ENCODE measurements around the gene SERF1B. TPM values are rescaled to one million over a fixed set of nuclear protein-coding genes. Genes with fewer than 3 reads are reported as not detected.
"Not testable (repeated sequence)": the region's sequence is repeated elsewhere in the genome, so short reads cannot be mapped to it uniquely, and the experiment has no call there.

Gene SERF1B
- 21.0 and 26.7 TPM in 2 replicates for total RNA-seq (2022)
- percentile 35 among the genes with signal in this experiment for Bru-seq, nascent RNA
- BruChase-seq, experiment 1, labeled RNA remaining after a 6-hour chase, result percentile 34 among the genes with signal in this experiment
- BruChase-seq, experiment 2, labeled RNA remaining after a 2-hour chase, result percentile 36 among the genes with signal in this experiment
- long read RNA-seq, transcript SERF1B-202 (3 exons, 703 nt), result major isoform, 22 of 29 reads
- long read RNA-seq, partial matches to known transcripts, result 0 of 29 reads
- long read RNA-seq, other reads (novel, unspliced or antisense), result 5 of 29 reads

DNA sequence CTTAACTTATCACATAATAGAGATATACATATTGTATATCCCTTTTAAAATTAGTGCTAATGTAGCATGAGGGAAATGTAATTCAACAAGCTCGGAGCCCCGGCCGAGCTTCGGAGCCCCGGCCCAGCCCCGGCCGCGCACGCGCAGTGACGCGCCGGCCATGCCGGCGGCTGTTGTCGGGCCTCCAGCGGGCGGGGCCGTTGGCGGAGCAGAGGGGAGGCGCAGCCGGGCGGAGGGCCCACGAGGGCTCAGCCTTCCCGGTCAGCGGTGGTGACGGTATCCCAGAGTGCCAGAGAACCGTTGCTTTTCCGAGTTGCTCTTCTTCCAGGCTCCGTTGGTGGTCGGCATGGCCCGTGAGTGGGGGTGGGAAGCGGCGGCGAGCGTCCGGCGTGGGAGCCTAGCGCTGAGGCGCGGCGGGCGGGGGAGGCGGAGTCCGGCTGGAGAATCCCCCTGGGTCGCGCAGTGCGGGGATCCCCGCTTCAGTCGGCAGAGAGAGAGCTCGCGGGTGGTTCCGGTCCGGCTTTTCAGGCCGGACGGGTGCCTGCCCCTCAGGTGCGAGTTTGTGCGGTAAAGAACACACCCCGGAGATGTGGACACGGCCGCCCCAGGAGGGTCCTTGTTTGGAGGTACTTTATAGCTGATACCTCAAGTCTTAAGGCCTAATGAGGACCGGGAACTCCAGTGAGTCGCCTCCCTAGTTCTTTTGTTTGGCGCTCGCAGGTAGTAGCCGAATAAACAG is at the start of gene SERF1B:
Gene SERF1B (plus strand): TSS at position 146 of the 739 bp plus-strand sequence. CDS start 201 bp downstream, at position 347.
- H3K27me3 Mint-ChIP-seq (ENCODE audit: insufficient read depth, unreplicated experiment); DNase-seq (ENCODE audit: unreplicated experiment); POLR2A ChIA-PET; H3K9me3 Mint-ChIP-seq (ENCODE audit: unreplicated experiment); H3K27ac Mint-ChIP-seq (ENCODE audit: low read depth, unreplicated experiment); BruUV-seq (replicated peaks); intact Hi-C loops (cut with micrococcal nuclease); CTCF ChIA-PET; H3K4me1 Mint-ChIP-seq (ENCODE audit: insufficient read depth, unreplicated experiment); H3K36me3 Mint-ChIP-seq (ENCODE audit: insufficient read depth, unreplicated experiment); H3K4me3 Mint-ChIP-seq (ENCODE audit: unreplicated experiment): not testable (repeated sequence)

DNA sequence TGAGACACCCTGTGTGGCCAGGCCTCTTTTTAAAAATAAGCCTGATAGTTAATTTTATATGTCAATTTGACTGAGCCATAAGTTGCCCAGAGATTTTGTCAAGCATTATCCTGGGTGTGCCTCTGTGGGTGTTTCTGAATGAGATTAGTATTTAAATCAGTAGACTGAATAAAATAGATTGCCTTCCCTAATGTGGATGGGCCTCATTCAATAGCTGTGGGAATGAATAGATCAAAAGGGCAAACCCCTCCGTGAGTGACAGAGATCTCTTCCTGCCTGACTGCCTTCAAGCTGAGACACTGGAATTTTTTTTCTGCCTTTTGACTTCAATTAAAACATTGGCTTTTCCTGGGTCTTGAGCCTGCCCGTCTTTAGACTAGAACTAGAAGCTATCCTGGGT is 33.3 kb upstream of the SERF1B start:
- DNase-seq (ENCODE audit: unreplicated experiment); H3K4me3 Mint-ChIP-seq (ENCODE audit: unreplicated experiment); H3K27me3 Mint-ChIP-seq (ENCODE audit: insufficient read depth, unreplicated experiment); H3K4me1 Mint-ChIP-seq (ENCODE audit: insufficient read depth, unreplicated experiment); POLR2A ChIA-PET; CTCF ChIA-PET; BruUV-seq (replicated peaks); H3K36me3 Mint-ChIP-seq (ENCODE audit: insufficient read depth, unreplicated experiment); H3K9me3 Mint-ChIP-seq (ENCODE audit: unreplicated experiment); H3K27ac Mint-ChIP-seq (ENCODE audit: low read depth, unreplicated experiment); intact Hi-C loops (cut with micrococcal nuclease): not testable (repeated sequence)

DNA sequence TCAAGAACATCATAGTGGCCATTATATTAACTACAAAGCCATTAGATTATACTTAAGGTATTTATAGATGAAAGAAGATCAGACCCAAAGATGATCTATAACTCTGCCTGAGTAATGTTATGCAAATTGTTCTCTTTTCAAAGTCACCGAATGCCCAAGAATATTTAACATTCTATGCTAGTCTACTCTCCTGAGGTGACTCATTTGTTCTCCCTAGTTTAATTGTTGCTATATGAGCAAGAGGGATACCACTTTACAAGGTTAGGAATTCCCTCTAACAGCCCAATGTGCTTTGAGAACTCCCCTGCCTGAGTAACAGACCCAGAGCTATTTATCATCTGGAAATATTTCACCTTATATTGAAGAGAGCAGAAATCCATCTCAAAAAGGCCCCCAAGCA is 29.5 kb upstream of the SERF1B start:
- POLR2A ChIA-PET; H3K9me3 Mint-ChIP-seq (ENCODE audit: unreplicated experiment); H3K27ac Mint-ChIP-seq (ENCODE audit: low read depth, unreplicated experiment); intact Hi-C loops (cut with micrococcal nuclease); H3K4me3 Mint-ChIP-seq (ENCODE audit: unreplicated experiment); H3K36me3 Mint-ChIP-seq (ENCODE audit: insufficient read depth, unreplicated experiment); H3K27me3 Mint-ChIP-seq (ENCODE audit: insufficient read depth, unreplicated experiment); DNase-seq (ENCODE audit: unreplicated experiment); BruUV-seq (replicated peaks); H3K4me1 Mint-ChIP-seq (ENCODE audit: insufficient read depth, unreplicated experiment); CTCF ChIA-PET: not testable (repeated sequence)

DNA sequence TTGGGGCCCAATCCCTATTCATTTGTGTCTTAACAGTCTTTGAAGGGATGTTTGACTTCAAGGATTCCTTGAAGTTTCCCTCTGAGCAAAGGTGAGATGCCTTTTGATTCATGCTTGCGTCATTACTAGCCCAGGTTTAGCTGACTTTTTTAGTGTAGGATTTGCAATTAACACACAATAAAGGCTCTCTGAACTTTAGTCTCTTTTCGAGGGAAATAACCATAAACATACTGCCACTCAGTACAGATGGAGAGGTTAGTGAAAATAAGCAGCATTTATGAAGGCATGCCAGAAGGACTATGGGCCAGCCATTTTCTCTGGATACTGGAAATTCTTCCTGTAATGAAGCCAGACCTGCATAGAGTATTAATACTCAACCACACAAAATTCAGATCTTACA is 4.4 kb upstream of the SERF1B start:
- H3K9me3 Mint-ChIP-seq (ENCODE audit: unreplicated experiment); H3K27me3 Mint-ChIP-seq (ENCODE audit: insufficient read depth, unreplicated experiment); DNase-seq (ENCODE audit: unreplicated experiment): not testable (repeated sequence)

DNA sequence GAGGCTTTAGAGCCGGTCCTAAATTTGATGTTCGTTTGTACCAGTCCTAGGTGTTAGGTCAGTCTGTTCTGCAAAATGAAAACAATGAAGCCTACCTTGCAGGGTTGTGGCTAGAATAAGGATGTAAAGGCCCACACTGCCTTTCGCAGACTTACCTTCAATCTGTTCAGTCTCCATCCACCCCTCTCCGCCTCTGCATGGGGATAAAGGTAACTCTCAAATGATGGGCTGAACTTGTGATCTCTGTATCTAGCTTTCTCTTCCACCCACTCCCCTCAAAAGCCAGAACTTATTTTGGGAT is 744 bp downstream of the SERF1B start:
- CTCF ChIA-PET; H3K36me3 Mint-ChIP-seq (ENCODE audit: insufficient read depth, unreplicated experiment); DNase-seq (ENCODE audit: unreplicated experiment); H3K27me3 Mint-ChIP-seq (ENCODE audit: insufficient read depth, unreplicated experiment); intact Hi-C loops (cut with micrococcal nuclease); H3K4me1 Mint-ChIP-seq (ENCODE audit: insufficient read depth, unreplicated experiment); H3K27ac Mint-ChIP-seq (ENCODE audit: low read depth, unreplicated experiment); POLR2A ChIA-PET; H3K4me3 Mint-ChIP-seq (ENCODE audit: unreplicated experiment); BruUV-seq (replicated peaks); H3K9me3 Mint-ChIP-seq (ENCODE audit: unreplicated experiment): not testable (repeated sequence)

More for the DNA sequence above, 4.4 kb upstream of the SERF1B start:
- H3K4me1 Mint-ChIP-seq (ENCODE audit: insufficient read depth, unreplicated experiment); BruUV-seq (replicated peaks); CTCF ChIA-PET; H3K27ac Mint-ChIP-seq (ENCODE audit: low read depth, unreplicated experiment); intact Hi-C loops (cut with micrococcal nuclease); H3K4me3 Mint-ChIP-seq (ENCODE audit: unreplicated experiment); POLR2A ChIA-PET; H3K36me3 Mint-ChIP-seq (ENCODE audit: insufficient read depth, unreplicated experiment): not testable (repeated sequence)

DNA sequence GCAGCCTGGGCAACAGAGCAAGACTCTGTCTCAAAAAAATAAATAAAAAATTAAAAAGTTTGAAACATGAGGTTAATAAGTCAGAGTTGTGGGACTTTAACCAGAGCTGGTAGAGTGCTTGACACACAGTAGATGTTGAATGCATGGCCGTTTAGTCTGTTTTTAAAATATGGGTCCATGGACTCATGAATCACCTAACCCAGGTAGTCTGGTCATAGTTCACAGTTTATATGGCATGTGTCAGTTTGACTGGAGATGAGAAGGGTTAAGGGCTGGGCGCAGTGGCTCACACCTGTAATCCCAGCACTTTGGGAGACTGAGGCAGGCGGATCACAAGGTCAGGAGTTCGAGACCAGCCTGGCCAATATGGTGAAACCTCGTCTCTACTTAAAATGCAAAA is 6.2 kb downstream of the SERF1B start:
- H3K36me3 Mint-ChIP-seq (ENCODE audit: insufficient read depth, unreplicated experiment); H3K4me1 Mint-ChIP-seq (ENCODE audit: insufficient read depth, unreplicated experiment); H3K27me3 Mint-ChIP-seq (ENCODE audit: insufficient read depth, unreplicated experiment); H3K27ac Mint-ChIP-seq (ENCODE audit: low read depth, unreplicated experiment); POLR2A ChIA-PET; BruUV-seq (replicated peaks); H3K9me3 Mint-ChIP-seq (ENCODE audit: unreplicated experiment); CTCF ChIA-PET; DNase-seq (ENCODE audit: unreplicated experiment); H3K4me3 Mint-ChIP-seq (ENCODE audit: unreplicated experiment); intact Hi-C loops (cut with micrococcal nuclease): not testable (repeated sequence)

DNA sequence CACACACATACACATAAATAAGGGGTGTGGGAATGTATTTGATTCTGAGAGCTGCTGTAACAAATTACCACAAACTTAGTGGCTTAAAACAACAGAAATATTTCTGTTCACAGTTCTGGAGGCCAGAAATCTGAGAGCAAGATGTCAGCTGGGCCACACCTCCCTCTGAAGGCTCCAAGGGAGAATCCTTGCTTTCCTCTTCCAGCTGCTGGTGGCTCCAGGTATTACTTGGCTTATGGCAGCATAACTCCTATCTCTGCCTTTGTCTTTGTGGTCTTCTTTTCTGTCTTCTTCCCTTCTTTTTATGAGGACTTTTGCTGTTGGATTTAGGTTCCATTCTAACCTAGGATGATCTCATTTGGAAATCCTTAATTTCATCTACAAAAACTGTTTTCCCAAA is 16.4 kb downstream of the SERF1B start:
- intact Hi-C loops (cut with micrococcal nuclease); H3K36me3 Mint-ChIP-seq (ENCODE audit: insufficient read depth, unreplicated experiment); H3K4me1 Mint-ChIP-seq (ENCODE audit: insufficient read depth, unreplicated experiment); CTCF ChIA-PET; POLR2A ChIA-PET; H3K9me3 Mint-ChIP-seq (ENCODE audit: unreplicated experiment); DNase-seq (ENCODE audit: unreplicated experiment); H3K27me3 Mint-ChIP-seq (ENCODE audit: insufficient read depth, unreplicated experiment); BruUV-seq (replicated peaks); H3K27ac Mint-ChIP-seq (ENCODE audit: low read depth, unreplicated experiment); H3K4me3 Mint-ChIP-seq (ENCODE audit: unreplicated experiment): not testable (repeated sequence)

DNA sequence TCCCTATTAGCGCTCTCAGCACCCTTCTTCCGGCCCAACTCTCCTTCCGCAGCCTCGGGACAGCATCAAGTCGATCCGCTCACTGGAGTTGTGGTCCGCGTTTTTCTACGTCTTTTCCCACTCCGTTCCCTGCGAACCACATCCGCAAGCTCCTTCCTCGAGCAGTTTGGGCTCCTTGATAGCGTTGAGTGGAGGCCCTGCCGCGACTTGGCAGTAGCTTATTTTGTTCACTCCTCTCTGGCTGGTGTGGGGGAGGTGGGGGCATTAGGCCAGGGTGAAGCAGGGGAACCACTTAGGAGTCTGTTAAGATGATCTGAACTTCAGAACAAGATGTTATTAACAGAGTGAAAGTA is 24.7 kb downstream of the SERF1B start:
- DNase-seq (ENCODE audit: unreplicated experiment); H3K27me3 Mint-ChIP-seq (ENCODE audit: insufficient read depth, unreplicated experiment); H3K4me3 Mint-ChIP-seq (ENCODE audit: unreplicated experiment); POLR2A ChIA-PET; CTCF ChIA-PET; H3K9me3 Mint-ChIP-seq (ENCODE audit: unreplicated experiment); H3K36me3 Mint-ChIP-seq (ENCODE audit: insufficient read depth, unreplicated experiment); intact Hi-C loops (cut with micrococcal nuclease); H3K4me1 Mint-ChIP-seq (ENCODE audit: insufficient read depth, unreplicated experiment); H3K27ac Mint-ChIP-seq (ENCODE audit: low read depth, unreplicated experiment): not testable (repeated sequence)
- BruUV-seq (replicated peaks), result TSS peak; percentile 75

DNA sequence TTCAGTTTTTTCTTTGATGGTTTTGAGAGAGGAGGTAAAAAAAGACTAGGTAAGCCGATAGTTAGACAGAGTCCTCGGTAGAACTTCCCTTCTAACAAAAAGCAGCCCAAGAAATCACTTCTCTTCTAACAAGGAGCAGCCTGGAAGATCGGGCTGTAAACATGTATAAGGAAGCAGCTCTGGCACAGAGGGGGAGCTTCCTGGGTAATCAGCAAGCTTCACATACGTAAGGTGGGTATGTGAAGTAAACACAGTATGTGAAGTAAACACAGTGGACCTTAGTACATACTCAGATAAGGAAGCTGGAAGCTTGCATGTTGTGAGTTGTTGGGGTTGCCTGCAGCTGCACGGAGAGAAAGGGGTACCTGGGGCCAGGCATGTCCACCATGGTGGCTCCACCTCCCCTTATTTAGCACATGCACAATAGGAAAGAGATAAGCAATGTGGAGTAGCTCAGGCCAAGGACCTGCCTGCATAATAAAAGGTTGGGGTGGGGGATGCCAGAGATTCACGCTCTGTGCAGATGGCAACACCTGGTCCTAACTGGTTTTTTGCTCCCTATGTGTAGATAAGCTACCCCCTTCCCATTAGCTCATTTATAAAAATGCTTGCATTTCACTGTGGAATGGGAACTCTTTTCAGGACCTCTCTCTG is 31.4 kb downstream of the SERF1B start:
- H3K9me3 Mint-ChIP-seq (ENCODE audit: unreplicated experiment); intact Hi-C loops (cut with micrococcal nuclease); H3K4me1 Mint-ChIP-seq (ENCODE audit: insufficient read depth, unreplicated experiment); H3K36me3 Mint-ChIP-seq (ENCODE audit: insufficient read depth, unreplicated experiment); H3K27ac Mint-ChIP-seq (ENCODE audit: low read depth, unreplicated experiment); CTCF ChIA-PET; H3K27me3 Mint-ChIP-seq (ENCODE audit: insufficient read depth, unreplicated experiment); BruUV-seq (replicated peaks); H3K4me3 Mint-ChIP-seq (ENCODE audit: unreplicated experiment); POLR2A ChIA-PET; DNase-seq (ENCODE audit: unreplicated experiment): not testable (repeated sequence)

All from MCF 10A (cell line).